ENCODE data around the gene ZNF593OS.

Gene ZNF593OS

GRCh38 chr1:26171084-26172072 lies at the start of gene ZNF593OS:
TSS of gene ZNF593OS (minus strand) at chr1:26171832. CDS start at chr1:26171661, 171 bp downstream.
- no peak for DNase-seq

- no peak for DNase-seq
Measured at GRCh38 chr1:26221094-26221493, 49.5 kb upstream of the ZNF593OS start.

GRCh38 chr1:26220199-26220912 lies 48.7 kb upstream of the ZNF593OS start:
- no peak for DNase-seq

- peak; percentile 52 for DNase-seq
Measured at GRCh38 chr1:26218906-26219494, 47.4 kb upstream of the ZNF593OS start.

GRCh38 chr1:26215246-26215645 lies 43.6 kb upstream of the ZNF593OS start:
- DNase-seq: no peak

GRCh38 chr1:26213335-26213905 lies 41.8 kb upstream of the ZNF593OS start:
- no peak for DNase-seq

- DNase-seq: no peak
Measured at GRCh38 chr1:26212726-26213125, 41.1 kb upstream of the ZNF593OS start.

GRCh38 chr1:26210147-26210870 lies 38.7 kb upstream of the ZNF593OS start:
- DNase-seq: no peak

GRCh38 chr1:26203642-26204318 lies 32.1 kb upstream of the ZNF593OS start:
- peak; percentile 46 for DNase-seq

- DNase-seq: no peak
Measured at GRCh38 chr1:26200413-26200812, 28.8 kb upstream of the ZNF593OS start.

- DNase-seq: no peak
Measured at GRCh38 chr1:26197813-26198212, 26.2 kb upstream of the ZNF593OS start.

GRCh38 chr1:26197301-26197700 lies 25.7 kb upstream of the ZNF593OS start:
- no peak for DNase-seq

- DNase-seq: no peak
Measured at GRCh38 chr1:26195805-26196204, 24.2 kb upstream of the ZNF593OS start.

- no peak for DNase-seq
Measured at GRCh38 chr1:26191739-26192138, 20.1 kb upstream of the ZNF593OS start.

- peak; percentile 60 for DNase-seq
Measured at GRCh38 chr1:26190373-26190987, 18.8 kb upstream of the ZNF593OS start, which contains the start of gene CATSPER4. TSS of gene CATSPER4 (plus strand) at chr1:26190602. CDS start at chr1:26190628, 26 bp downstream.

- DNase-seq: peak; percentile 40
Measured at GRCh38 chr1:26189751-26190275, 18.2 kb upstream of the ZNF593OS start.

- no peak for DNase-seq
Measured at GRCh38 chr1:26189331-26189730, 17.7 kb upstream of the ZNF593OS start.

- no peak for DNase-seq
Measured at GRCh38 chr1:26188477-26188876, 16.8 kb upstream of the ZNF593OS start.

- no peak for DNase-seq
Measured at GRCh38 chr1:26187882-26188281, 16.2 kb upstream of the ZNF593OS start.

- no peak for DNase-seq
Measured at GRCh38 chr1:26184883-26185282, 13.3 kb upstream of the ZNF593OS start.

- no peak for DNase-seq
Measured at GRCh38 chr1:26184086-26184485, 12.5 kb upstream of the ZNF593OS start.

Measured in hematopoietic multipotent progenitor cell treated with erythropoietin and hydrocortisone succinate and interleukin-3 and kit ligand, for 4 days (in vitro differentiated cells).